H4 (cell line): ENCODE data around the gene TCERG1. TPM values are rescaled to one million over a fixed set of nuclear protein-coding genes. Genes with fewer than 3 reads are reported as not detected.
"Not testable (repeated sequence)": the region's sequence is repeated elsewhere in the genome, so short reads cannot be mapped to it uniquely, and the experiment has no call there.

Source experiments
- DNase-seq: peaks from one replicate; pipeline ENCODE4 v3.0.0-alpha.2; 2015; ENCODE audit warnings: low spot score
- total RNA-seq: library from RNA; depleted of rRNA; stranded (reverse); fragments of >200 nt; shearing (Covaris generic); gene quantifications from 2 replicates; pipeline ENCODE4 v1.2.3, GENCODE V29; 2014; rRNA removed

The TCERG1 gene
- total RNA-seq, 1 experiment from 2014 or later = 32.9 TPM

DNA sequence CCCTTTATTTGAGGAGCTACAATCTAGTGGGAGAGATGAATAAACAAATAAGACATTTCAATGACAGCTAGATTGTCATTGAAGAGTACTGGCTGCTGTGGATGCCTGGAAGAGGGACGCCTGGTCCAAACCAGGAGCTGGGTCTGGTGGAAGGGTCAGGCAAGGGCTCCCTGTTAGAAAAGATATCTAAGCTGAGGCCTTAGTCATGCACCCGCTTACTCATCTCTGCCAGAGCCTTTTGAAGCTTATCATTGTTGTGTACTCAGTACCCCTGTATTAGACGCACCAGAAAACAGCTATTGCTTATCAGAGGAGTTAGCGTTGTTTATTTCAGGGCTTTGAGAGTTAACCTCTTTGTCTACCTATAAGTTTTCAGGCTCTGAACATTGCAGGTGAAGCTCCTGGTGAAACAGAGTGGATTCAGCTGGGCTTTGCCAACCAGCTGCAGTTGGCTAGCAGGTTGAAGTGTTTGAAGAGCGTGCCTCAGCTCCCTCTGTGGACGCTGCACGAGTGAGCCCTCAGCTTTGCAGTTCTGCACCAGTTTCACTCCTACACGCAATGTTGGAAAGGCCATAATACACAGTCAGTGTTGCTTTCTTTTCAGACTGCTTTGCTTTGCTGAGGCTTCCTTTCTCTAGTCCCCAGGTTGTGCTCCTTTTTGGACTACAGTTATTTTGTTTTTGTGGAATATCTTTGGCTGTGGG is 74.4 kb downstream of the TCERG1 start:
- DNase-seq = no peak

DNA sequence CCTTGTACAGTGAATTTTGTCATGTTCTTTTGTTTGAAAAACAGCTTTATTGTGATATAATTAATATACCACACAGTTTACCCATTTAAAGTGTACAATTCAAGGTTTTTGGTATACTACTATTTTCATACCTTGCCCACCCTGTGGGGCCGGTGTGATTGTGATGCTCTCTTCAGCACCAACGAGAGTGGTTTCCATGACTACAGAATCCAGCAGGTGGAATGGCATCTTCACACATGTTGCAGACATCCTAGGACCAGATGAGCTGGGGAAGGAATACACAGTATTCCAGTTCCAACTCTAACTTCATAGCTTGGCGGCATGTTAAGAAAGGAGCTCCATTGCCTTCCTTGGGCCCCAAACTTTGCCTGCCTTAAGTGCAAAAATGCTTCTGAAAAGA is 76.6 kb downstream of the TCERG1 start:
- no peak for DNase-seq

DNA sequence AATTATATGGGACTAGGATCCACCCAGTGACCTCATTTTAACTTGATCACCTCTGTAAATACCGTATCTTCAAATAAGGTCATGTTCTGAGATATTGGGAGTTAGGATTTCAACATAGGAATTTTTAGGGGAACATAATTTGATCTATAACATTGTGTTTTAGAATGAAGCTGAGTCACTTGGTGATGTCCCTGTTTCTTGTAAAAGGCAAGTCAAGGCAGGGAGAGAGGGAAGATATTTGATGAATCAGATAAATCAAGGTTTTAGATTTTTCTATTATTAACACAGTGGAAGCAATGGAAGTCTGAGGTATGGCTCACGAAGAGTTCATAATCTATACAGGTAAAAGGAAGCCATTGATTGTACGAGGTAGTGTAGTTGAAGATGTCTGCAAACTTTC is 80.7 kb downstream of the TCERG1 start:
- no peak for DNase-seq

DNA sequence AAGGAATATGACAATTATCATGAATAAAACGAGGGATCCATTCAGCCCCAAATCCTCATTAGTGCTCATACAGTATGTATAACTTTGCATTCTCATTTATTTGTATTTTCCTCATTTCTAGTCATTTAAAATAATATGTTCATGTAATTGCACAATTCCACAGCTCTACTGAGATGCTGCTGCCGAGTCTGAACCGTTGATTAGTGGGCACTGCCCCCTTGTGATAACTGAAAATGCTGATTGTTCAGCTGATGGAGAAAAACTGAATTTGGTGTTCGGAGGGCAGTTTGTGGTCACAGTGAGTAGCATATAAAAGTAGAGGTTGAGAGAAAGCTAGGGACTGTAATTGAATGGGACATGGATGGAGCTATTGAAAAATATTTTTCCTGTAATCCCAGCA is 81.1 kb downstream of the TCERG1 start:
- DNase-seq = no peak

DNA sequence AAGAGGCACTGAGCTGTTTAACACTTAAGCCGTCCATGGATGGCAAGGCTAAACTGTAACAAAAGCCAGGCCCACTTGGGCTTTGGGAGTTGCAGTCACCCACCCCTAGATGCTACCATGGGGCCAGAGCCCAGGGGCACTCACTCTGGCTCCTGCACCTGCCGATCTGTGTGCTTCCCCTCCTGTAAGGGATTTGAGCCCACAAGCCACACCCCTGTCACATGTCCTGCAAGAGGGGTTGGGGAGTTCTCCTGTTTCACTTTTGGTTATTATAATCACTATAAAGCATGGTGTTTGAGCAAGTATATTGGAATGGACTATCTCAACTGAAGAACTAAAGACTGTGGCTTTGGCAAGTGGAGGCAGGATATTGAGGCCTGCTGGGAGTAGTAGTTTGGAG is 82.9 kb downstream of the TCERG1 start:
- no peak for DNase-seq

DNA sequence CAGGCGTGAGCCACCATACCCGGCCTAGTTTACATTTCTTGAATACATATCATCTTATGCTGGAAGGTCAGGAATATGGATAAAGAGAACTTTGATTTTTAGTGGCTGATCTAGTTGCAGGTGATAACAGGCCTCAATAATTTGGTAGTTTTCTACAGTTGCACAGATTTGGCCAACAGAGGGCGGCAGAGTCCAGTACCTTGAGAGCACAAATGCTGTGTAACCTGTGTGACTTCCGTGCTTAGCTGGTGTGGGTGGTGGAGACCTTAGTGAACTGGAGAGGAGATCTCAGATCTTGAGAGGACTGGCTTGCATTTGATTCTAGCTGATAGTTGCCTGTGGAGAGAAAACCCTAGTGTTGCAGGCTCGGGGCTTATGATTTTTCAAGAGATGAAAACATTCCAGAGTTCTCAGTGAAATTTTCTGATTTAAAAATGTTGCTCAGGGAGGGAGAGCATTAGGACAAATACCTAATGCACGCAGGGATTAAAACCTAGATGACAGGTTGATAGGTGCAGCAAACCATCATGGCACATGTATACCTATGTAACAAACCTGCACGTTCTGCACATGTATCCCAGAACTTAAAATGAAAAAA is 86.2 kb downstream of the TCERG1 start:
- peak; percentile 69 for DNase-seq

DNA sequence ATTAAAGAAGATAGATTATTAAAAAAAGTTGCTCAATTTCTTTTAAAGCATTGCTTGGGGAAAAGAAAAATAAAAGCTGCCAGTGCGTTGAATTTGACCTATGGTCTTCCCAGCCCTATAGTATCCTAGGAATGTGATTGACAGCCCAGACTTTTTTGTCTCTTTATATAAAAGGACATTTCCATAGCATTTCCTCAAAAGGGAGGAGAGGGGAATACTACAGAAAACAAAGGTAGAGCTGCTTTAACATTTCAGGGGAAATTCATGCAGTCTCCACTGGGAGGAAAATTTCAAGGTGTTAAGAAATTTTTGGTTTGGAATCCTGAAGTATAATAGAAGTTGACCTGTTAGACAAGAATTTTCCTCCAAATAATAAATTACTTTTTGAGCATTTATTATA is 86.7 kb downstream of the TCERG1 start:
- DNase-seq = no peak

DNA sequence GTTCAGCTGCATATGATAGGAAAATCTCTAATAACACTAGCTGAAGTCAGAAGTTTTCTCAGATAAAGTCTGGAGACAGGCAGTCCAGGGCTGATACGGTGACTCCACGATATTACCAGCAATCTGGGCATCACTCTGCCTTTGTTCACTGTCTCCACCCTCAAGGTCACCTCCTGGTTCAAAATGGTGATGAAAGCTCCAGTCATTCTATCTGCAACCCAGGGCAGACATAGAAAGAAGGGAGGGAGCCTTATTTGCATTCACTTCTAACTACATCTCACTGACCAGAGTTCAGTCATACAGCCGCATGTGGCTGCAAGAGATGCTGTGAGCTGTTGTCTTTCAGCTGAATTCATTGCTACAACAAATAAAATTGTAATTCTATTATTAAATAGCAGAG is 91.3 kb downstream of the TCERG1 start:
- DNase-seq = no peak

DNA sequence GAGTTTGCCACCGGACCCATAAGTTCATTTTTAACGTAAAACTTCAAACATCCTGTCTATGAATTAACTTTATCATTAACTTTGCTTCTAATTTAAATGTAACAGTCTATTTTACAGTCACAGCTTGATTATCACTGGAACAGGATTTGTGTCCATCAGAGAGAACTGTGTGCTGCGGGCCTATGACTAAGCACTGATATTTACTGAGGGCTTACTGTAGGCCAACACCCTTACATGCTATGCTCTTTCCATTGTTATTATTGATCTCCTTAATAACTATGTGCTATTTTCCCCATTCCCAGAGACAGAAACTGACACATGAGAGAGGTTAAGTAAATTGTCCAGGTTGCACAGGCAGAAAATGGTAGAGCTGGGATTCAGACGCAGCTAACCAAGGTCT is 92.8 kb downstream of the TCERG1 start:
- no peak for DNase-seq

DNA sequence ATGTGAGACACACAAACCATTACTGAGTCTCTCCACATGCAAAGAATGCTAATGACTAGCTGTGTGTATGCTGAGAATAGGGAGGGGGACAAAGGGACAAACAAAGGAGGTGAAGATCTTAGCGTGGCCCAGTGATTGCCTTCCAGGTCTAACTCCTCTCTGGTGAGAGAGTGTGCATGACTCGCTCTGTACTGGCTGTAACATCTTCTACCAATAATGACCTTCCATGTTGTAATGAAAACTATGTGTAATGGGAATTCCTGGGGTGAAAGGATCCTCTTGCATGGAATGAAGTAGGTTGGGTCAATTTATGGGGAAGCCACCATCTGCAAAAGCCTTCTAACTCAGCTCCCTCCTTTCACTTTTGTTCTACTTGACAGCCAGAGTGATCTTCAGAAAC is 93.3 kb downstream of the TCERG1 start:
- DNase-seq = no peak

DNA sequence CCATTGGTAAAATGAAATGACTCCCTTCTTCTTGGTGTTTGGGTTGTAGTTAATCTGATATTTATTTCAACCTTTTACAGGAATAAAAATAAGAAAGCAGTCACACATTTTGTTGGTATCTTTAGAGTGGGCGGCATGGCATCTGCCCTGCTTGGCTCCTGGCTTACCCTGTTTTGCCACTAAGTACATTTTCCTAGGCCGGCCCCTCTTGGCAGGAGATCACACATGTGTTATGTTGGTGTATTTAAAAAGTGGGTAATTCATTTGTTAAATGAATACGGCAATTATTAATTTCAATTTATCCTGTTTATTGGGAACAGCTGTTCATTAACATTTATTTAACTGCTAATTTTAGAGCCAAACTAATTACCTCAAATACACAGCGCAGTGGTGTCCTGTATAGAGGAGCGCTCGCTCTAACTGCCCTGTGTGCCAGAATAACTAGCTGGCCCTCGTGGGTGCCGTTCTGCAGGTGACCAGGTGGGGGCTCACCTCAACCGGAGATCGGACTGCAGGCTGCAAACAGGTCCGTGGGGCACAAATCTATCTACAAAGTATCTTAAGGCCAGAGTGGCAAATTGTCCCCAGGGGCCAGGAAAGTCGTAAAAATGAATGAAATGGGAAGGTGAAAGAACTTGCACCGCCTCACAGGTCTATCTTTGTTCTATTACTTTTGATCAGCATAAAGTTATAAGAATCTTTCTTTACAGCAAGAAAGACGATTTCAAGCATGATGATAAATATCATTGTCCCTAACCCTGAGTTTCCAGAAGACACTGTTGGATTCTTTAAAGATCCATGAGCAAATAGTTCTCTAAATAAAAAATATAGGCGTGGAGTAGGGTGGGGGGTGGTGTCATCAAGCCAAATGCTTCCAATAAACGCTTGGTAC is 95.1 kb downstream of the TCERG1 start:
- DNase-seq = peak; percentile 56

DNA sequence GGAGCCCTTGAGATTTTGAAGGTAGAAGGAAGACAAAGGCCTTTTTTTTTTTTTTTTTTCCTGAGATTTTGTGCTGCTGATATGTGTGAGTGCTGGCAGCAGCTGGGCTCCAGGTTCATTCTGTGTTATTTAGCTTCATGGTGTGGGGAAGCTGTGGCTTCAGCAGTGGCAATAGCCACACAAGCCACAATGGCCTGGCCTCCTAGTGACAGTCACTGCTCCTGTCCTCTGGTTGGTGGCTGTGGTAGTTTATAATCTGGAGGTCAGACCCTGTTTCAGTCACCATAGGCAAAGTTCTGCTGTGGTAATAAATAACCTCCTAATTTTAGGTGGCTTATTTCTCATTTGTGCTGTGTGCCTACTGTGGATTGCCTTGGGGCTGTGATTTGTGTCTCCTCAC is 97.1 kb downstream of the TCERG1 start:
- DNase-seq = no peak

DNA sequence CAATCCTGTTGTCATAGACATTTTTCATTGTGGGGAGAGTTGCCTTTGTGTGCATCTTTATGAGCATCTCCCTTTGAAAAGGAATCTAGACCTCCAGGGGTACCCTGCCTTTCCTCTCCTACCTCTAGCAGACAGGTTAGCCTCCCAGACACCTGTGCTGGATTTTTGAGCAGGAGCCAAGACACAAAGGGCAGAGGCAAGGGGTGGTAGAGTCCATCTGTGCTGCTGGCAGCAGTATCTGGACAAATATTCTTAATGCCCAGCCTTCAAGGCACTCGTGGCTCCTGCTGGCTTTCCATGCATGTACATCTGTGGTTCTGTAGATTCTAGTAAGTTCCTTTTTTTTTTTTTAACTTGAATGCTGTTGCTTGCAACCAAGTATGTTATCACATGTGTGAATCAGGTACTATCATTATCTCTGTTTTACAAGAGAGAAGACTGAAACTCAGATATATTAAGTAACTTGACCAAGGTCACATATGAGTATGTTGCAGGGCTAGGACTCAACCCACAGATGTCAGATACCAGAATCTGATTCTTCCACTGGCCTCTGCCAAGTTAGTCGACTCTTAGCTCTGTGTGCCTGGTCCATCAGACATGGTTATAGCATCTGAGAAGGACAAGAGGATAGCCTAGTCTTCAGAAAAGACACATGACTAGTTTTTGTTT is 101.8 kb downstream of the TCERG1 start:
- no peak for DNase-seq

DNA sequence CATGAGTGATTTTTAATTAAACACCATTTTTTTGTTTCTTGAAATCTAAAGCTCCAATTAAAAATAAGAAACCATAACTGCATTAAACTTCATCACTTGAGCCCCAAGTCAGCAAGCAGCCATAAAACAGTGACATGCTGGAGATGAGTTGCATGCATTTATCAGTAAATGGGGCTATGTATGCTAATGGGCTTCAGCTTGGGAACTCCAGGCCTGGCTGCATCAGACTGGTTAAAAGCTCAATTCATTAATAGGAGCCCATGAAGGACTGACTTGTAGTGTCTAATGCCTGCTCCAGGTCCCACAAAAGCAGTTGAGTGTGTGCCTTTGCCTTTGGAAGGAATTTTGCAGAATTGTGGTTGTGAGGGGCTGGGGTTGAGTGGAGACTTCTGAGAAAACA is 102.5 kb downstream of the TCERG1 start:
- no peak for DNase-seq

DNA sequence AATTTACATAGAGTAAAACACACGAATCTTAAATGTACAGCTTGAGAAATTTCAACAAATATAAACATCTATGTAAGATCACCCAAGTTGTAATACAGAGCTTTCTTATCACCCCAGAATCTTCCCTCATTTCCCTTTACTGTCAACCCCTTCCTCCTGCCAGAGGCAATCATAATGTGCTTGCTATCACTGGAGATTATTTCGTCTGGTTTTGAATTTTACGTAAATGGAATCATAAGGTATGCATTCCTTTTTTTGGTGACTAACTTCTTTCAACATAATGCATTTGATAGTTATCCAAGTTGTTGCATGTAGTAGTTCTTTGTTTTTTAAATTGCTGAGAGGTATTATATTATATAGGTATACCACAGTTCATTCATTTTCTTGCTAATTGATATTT is 106.3 kb downstream of the TCERG1 start:
- DNase-seq = no peak

DNA sequence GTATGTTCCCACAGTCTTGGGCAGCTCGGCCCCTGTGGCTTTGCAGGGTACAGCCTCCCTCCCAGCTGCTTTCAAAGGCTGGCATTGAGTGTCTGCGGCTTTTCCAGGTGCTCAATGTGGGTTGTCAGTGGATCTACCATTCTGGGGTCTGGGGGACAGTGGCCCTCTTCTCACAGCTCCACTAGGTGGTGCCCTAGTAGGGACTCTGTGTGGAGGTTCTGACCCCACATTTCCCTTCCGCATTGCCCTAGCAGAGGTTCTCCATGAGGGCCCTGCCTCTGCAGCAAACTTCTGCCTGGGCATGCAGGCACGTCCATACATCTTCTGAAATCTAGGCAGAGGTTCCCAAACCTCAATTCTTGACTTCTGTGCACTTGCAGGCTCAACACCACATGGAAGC is 109.8 kb downstream of the TCERG1 start:
- DNase-seq = not testable (repeated sequence)

DNA sequence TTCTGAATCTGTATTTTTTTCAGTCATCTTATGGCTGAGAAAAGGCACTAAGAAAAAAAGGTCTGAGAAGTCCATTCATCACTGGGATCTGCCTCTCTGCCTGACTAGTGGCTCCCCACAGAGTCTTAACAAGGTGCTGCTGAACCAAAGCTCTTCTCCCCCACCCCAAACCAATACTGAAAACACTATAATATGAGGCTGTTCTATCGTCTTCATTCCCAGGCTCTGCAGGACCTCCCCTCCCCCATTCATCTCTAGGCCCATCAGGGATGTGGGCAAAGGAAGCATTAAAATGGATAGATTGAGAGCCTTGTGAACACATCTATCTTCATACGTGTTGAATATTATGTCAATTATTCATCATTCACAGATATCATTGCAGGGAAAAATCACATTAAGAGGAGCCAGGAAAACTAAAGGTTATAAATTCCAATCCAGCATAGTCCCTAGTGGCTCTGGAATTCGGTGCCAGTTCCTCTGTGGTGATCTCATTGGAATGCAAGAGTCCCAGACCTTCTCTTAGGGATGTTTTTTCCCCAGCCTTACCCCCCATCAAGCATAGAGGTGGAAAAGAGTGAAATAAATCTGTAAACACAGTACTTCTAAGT is 113.2 kb downstream of the TCERG1 start:
- DNase-seq = peak; percentile 11

Other genes starting within 250 kb of the TCERG1 start
- gene RBM27, start 243.7 kb upstream of the TCERG1 start, total RNA-seq = 11.4 and 15.7 TPM in 2 replicates
- 0.06 TPM in 1 of 2 replicates, not detected in the other for gene POU4F3, start 108.5 kb upstream of the TCERG1 start, total RNA-seq
- not detected in 2 replicates for gene GPR151, start 68.9 kb downstream of the TCERG1 start, total RNA-seq